ENCODE data around the gene GRB7.
"Not testable (repeated sequence)": the region's sequence is repeated elsewhere in the genome, so short reads cannot be mapped to it uniquely, and the experiment has no call there.

Gene GRB7

GRCh38 chr17:39709319-39709997 lies 28.3 kb upstream of the GRB7 start:
- in situ Hi-C loops (cut with HindIII; ENCODE audit: low sequenced_read_pairs) = no loop called here

GRCh38 chr17:39709998-39710964 lies 27.5 kb upstream of the GRB7 start:
- in situ Hi-C loops (cut with HindIII; ENCODE audit: low sequenced_read_pairs) = no loop called here

- in situ Hi-C loops (cut with HindIII; ENCODE audit: low sequenced_read_pairs) = not testable (repeated sequence)
Observed at GRCh38 chr17:39711071-39711470, 26.7 kb upstream of the GRB7 start.

GRCh38 chr17:39711851-39712250 lies 25.9 kb upstream of the GRB7 start:
- in situ Hi-C loops (cut with HindIII; ENCODE audit: low sequenced_read_pairs) = no loop called here

- in situ Hi-C loops (cut with HindIII; ENCODE audit: low sequenced_read_pairs) = no loop called here
Observed at GRCh38 chr17:39714234-39714633, 23.5 kb upstream of the GRB7 start.

GRCh38 chr17:39715375-39716072 lies 22.2 kb upstream of the GRB7 start:
- in situ Hi-C loops (cut with HindIII; ENCODE audit: low sequenced_read_pairs) = no loop called here

- in situ Hi-C loops (cut with HindIII; ENCODE audit: low sequenced_read_pairs) = no loop called here
Observed at GRCh38 chr17:39716073-39716818, 21.5 kb upstream of the GRB7 start.

GRCh38 chr17:39716879-39717536 lies 20.7 kb upstream of the GRB7 start:
- in situ Hi-C loops (cut with HindIII; ENCODE audit: low sequenced_read_pairs) = no loop called here

- in situ Hi-C loops (cut with HindIII; ENCODE audit: low sequenced_read_pairs) = no loop called here
Observed at GRCh38 chr17:39717660-39718059, 20.1 kb upstream of the GRB7 start.

GRCh38 chr17:39719563-39720355 lies 18.0 kb upstream of the GRB7 start:
- in situ Hi-C loops (cut with HindIII; ENCODE audit: low sequenced_read_pairs) = no loop called here

GRCh38 chr17:39722104-39722503 lies 15.6 kb upstream of the GRB7 start:
- in situ Hi-C loops (cut with HindIII; ENCODE audit: low sequenced_read_pairs) = no loop called here

GRCh38 chr17:39722965-39723848 lies 14.5 kb upstream of the GRB7 start:
- in situ Hi-C loops (cut with HindIII; ENCODE audit: low sequenced_read_pairs) = no loop called here

- in situ Hi-C loops (cut with HindIII; ENCODE audit: low sequenced_read_pairs) = no loop called here
Observed at GRCh38 chr17:39724731-39725130, 13.0 kb upstream of the GRB7 start.

- in situ Hi-C loops (cut with HindIII; ENCODE audit: low sequenced_read_pairs) = not testable (repeated sequence)
Observed at GRCh38 chr17:39725923-39726322, 11.8 kb upstream of the GRB7 start.

GRCh38 chr17:39726617-39727016 lies 11.1 kb upstream of the GRB7 start:
- in situ Hi-C loops (cut with HindIII; ENCODE audit: low sequenced_read_pairs) = no loop called here

- in situ Hi-C loops (cut with HindIII; ENCODE audit: low sequenced_read_pairs) = no loop called here
Observed at GRCh38 chr17:39727556-39727955, 10.2 kb upstream of the GRB7 start.

- in situ Hi-C loops (cut with HindIII; ENCODE audit: low sequenced_read_pairs) = no loop called here
Observed at GRCh38 chr17:39729280-39729851, 8.4 kb upstream of the GRB7 start.

Measured in DLD1 (cell line).